Fibroblast of skin of scalp (primary cell): ENCODE measurements around the gene SLC43A2.
"Not testable (repeated sequence)": the region's sequence is repeated elsewhere in the genome, so short reads cannot be mapped to it uniquely, and the experiment has no call there.

ENCODE experiments used
- DNase-seq: peaks from one replicate; pipeline ENCODE4 v3.0.0-alpha.2; 2013

SLC43A2 gene

GRCh38 chr17:1533661-1534325 lies 94.8 kb downstream of the SLC43A2 start:
- DNase-seq, result no peak

GRCh38 chr17:1532836-1533602 lies 95.6 kb downstream of the SLC43A2 start:
- DNase-seq, result no peak

GRCh38 chr17:1529863-1530262 lies 98.8 kb downstream of the SLC43A2 start:
- DNase-seq, result no peak

- DNase-seq, result not testable (repeated sequence)
These were observed 101.8 kb downstream of the SLC43A2 start for GRCh38 chr17:1526876-1527275.

- DNase-seq, result no peak
These were observed 106.0 kb downstream of the SLC43A2 start for GRCh38 chr17:1522626-1523025.

GRCh38 chr17:1521086-1521640 lies 107.5 kb downstream of the SLC43A2 start:
- no peak for DNase-seq

GRCh38 chr17:1519678-1520077 lies 109.0 kb downstream of the SLC43A2 start:
- no peak for DNase-seq
